Cardiac fibroblast (primary cell): ENCODE data around the gene RPP30.

Experiments
- DNase-seq, 2 donors: peaks; one replicate each; pipeline versions ENCODE4 v3.0.0 to v3.0.0-alpha.2; 2010; ENCODE audit warnings: low read depth in 2 of 2
- H3K4me3 ChIP-seq, 2 donors: replicated peaks in 1 of 2; 1 replicate in 1 of 2; 2 replicates in 1 of 2; pipeline ENCODE4 v1.5.1; 2011; ENCODE audit warnings: low read depth in 2 of 2, low read length in 2 of 2, mild to moderate bottlenecking in 2 of 2, moderate library complexity in 1 of 2
- TF ChIP-seq, protein P1 (sequence below): IDR thresholded peaks from one replicate; pipeline ENCODE4 v1.5.1; 2011; ENCODE audit warnings: low read depth, mild to moderate bottlenecking, low read length, inconsistent platforms

Gene RPP30

DNA sequence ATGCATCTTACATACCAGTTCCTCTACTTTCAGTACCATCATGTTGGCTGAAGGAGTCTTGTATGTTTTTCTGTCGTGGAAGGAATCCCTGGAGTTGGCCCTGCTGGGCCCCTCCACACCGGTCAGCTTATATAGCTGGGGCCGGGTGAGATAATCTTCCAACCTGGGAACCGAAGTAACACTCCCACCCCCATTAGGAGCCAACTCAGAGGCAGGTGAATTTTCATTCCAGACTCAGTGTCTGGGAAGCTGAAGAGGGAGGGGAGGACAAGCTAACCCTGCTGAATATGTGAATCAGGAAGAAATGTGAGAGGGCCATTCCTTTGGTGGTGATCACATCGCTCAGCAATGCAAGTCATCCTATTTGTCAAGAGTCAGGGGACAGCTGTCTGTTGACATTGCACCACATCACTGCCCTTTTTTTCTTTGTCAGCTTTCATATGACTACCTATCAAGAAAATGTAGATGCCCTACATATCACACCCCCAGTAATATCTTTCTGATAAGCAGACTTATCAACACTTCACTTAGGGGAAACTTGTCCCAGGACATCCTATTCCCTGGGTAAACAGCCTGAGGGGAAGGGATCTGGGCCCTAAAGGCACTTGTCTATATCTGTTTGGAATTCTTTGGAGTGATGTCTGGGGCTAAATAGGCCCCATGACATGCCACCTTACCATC lies 49.4 kb downstream of the RPP30 start, which contains the start of gene ANKRD1:
Gene ANKRD1, minus strand, starts transcription at position 102 of the 681 bp plus-strand sequence. Its CDS starts 60 bp downstream, at position 42.
- peak within 1 kb of the TSS in 1 of 2 donors; percentile 21 for H3K4me3 ChIP-seq
- peak; percentile 77 to 95 for DNase-seq
- TF ChIP-seq, protein P1, sequence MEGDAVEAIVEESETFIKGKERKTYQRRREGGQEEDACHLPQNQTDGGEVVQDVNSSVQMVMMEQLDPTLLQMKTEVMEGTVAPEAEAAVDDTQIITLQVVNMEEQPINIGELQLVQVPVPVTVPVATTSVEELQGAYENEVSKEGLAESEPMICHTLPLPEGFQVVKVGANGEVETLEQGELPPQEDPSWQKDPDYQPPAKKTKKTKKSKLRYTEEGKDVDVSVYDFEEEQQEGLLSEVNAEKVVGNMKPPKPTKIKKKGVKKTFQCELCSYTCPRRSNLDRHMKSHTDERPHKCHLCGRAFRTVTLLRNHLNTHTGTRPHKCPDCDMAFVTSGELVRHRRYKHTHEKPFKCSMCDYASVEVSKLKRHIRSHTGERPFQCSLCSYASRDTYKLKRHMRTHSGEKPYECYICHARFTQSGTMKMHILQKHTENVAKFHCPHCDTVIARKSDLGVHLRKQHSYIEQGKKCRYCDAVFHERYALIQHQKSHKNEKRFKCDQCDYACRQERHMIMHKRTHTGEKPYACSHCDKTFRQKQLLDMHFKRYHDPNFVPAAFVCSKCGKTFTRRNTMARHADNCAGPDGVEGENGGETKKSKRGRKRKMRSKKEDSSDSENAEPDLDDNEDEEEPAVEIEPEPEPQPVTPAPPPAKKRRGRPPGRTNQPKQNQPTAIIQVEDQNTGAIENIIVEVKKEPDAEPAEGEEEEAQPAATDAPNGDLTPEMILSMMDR: no peak

DNA sequence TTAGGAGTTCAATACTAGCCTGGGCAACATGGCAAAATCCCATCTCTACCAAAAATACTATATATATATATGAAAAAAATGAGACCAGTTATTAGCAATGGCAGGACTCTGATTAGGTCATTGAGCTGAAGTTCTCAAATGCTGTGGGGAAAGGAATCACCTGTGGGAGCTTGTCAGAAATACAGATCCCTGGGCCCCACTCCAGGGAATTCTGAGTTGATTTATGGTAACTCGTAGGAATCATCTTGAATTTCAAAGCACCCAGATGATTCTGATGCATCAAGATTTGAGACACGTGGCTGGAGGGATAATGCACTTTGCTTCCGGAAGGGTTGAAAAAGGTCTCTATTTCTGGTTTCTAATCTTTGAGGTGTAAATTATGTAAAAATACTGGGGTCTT lies 50.1 kb downstream of the RPP30 start:
- TF ChIP-seq, protein P1: no peak
- H3K4me3 ChIP-seq: no peak overlapping the region

DNA sequence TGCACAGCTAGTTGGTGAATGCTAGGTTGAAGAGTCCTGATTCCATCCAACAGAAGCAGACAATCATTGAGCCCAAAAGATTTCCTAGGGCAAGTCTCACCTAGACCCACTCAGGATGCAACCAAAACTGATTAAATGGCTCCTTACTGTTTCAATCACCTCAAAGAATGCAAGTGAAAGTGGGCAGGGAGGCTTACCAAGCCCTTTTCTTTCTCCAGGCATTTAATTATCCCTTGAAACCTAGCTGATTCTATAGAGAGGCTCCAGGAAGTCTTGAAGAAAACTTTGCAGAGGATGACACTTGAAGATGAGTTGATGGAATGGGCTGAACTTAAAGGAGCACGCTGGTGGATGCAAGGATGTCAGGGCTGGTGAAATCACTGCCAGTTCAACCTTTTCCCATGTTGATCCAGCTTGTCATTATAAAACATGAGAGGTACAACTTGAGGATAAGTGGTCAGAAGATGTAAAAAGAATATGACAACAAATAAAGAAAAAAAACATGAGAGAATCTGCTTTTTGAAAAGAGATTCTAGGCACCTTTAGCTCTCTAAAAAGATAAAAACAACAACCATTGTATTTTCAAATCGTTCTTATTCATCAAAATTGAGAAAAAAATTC lies 51.4 kb downstream of the RPP30 start:
- no peak for DNase-seq
- no peak overlapping the region for H3K4me3 ChIP-seq
- TF ChIP-seq, protein P1: no peak

More for the DNA sequence above, 50.1 kb downstream of the RPP30 start:
- no peak for DNase-seq

DNA sequence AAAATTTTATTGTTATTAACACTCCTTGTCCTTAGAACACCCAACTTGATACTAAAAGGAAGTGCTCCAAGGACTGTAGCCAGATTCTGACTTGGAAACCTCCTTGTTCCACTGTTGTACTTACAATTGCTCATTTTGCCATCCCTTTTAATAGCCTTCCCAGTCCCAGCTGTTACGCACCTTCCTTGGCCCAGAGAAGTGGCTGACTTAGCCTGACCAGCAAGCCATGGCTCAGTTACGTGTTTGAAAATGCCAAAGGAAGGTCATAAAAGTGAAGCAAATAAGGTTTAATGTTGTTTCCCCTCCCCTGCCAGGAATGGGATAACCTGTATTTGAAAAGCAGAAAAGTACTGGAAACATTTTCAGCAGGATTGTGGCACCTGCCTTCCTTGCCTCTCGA lies 52.8 kb downstream of the RPP30 start:
- DNase-seq: no peak
- TF ChIP-seq, protein P1: no peak
- no peak overlapping the region for H3K4me3 ChIP-seq

DNA sequence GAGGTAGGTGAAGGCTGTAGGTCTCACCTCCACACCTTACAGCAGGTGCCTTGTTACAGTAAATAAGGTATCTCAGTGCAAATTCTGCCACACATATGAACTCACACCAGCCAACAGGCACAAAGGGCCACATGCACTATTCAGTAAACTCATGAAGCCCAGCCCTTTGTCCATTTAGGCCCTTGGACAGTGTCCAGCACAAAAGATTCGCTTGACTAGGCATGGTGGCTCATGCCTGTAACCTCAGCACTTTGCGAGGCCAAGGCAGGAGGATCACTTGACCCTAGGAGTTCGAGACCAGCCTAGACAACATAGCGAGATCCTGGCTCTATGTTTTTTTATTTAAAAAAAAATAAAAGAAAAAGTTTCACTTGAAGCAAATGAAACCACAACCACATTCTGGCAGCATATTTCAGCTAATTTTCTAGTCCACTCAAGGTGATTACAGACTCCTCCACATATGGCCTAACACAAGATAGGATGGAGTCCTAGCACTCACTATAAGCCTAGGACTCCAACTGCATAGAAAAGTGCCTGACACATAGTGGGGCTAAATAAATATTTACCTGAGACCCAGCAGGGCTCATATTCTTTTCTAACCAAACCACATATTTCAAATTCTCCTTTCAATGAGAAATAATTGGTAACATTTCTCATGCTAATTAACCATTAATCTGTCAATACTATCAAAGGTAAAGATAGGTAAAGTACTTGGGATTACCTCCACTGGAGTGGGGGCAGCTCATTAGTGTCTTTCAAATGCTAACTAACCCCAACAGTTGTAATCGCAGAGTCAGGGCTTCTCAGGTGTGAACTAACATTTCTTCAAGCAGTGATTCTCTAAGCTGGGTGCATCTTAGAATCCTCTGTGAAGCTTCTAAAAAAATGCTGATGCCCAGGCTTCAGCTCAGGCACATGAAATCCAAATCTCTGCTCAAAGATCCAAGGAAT lies 53.6 kb downstream of the RPP30 start:
- DNase-seq: no peak
- no peak overlapping the region for H3K4me3 ChIP-seq
- TF ChIP-seq, protein P1: no peak

DNA sequence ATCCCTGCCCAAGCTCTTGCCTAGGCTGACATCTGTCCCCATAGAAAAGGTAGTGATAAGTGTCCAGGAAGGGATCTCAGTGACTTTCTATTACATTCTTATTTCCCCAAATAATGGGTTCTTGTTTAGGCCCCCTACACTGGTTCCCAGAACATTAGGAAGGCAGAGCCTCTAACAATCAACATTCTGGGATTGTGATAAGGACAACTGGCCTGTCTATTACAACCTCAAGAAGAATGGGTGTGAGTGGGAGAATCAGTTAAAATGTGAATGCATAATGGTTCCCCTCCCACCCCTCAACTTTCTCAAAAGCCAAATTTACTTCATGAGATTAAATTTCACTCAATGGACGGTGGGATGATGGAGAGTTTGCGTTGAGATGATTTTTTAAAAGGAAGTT lies 55.5 kb downstream of the RPP30 start:
- H3K4me3 ChIP-seq: no peak overlapping the region
- TF ChIP-seq, protein P1: no peak
- DNase-seq: no peak
